OCI-LY7 (cell line): ENCODE results near the gene MT1A. TPM values are rescaled to one million over a fixed set of nuclear protein-coding genes. Genes with fewer than 3 reads are reported as not detected.
"Not testable (repeated sequence)": the region's sequence is repeated elsewhere in the genome, so short reads cannot be mapped to it uniquely, and the experiment has no call there.

Experiments used
- BruUV-seq: library from RNA; stranded (reverse); fragments of 400-500 nt; replicated peaks from 2 replicates; lab custom pipeline; 2021; lab: Mats Ljungman, UMichigan
- CTCF ChIA-PET: fragments of 300-600 bp; sonication (Branson Sonifier 250); formaldehyde crosslinking; loops from one replicate; lab custom pipeline; 2022; ENCODE audit warnings: antibody characterized with exemption; ENCODE audit not compliant: unreplicated experiment; lab: Charles Lee
- POLR2A ChIA-PET: fragments of 300-600 bp; sonication (Branson Sonifier 250); formaldehyde crosslinking; loops from one replicate; lab custom pipeline; 2022; ENCODE audit warnings: antibody characterized with exemption; lab: Charles Lee
- DNase-seq: peaks from one replicate; pipeline ENCODE4 v3.0.0-alpha.2; 2015; ENCODE audit warnings: low spot score
- H2AFZ ChIP-seq: fragments of 200-600 bp; sonication (generic), shearing (Covaris generic); 2 replicates; pipeline ENCODE4 v1.6.1; 2014; ENCODE audit warnings: mild to moderate bottlenecking, antibody characterized with exemption, low read length, moderate library complexity
- H3K27ac ChIP-seq: fragments of 200-600 bp; sonication (generic); 2 replicates; pipeline ENCODE4 v1.5.1; 2014; ENCODE audit warnings: mixed run types, low read depth, mild to moderate bottlenecking, moderate library complexity, low read length, inconsistent platforms; ENCODE audit not compliant: poor library complexity, severe bottlenecking
- H3K36me3 ChIP-seq: fragments of 200-600 bp; sonication (generic); 2 replicates; pipeline ENCODE4 v1.6.1; 2014; ENCODE audit warnings: mild to moderate bottlenecking, antibody characterized with exemption, low read length, moderate library complexity, mixed read lengths; ENCODE audit not compliant: insufficient read depth
- H3K4me1 ChIP-seq: fragments of 200-600 bp; sonication (generic); 2 replicates; pipeline ENCODE4 v1.5.1; 2014; ENCODE audit warnings: mild to moderate bottlenecking, low read length; ENCODE audit not compliant: insufficient read depth, poor library complexity, severe bottlenecking
- H3K4me2 ChIP-seq: fragments of 200-600 bp; sonication (generic); 2 replicates; pipeline ENCODE4 v1.6.1; 2014; ENCODE audit warnings: mild to moderate bottlenecking, low read length
- H3K4me3 ChIP-seq: fragments of 200-600 bp; sonication (generic); 2 replicates; pipeline ENCODE4 v1.5.1; 2014; ENCODE audit warnings: mild to moderate bottlenecking, low read depth, low read length; ENCODE audit not compliant: poor library complexity, severe bottlenecking
- H3K79me2 ChIP-seq: fragments of 200-600 bp; sonication (generic); 2 replicates; pipeline ENCODE4 v1.6.1; 2016; ENCODE audit warnings: low read depth, mild to moderate bottlenecking, low read length, moderate library complexity, mixed read lengths; ENCODE audit not compliant: insufficient read depth
- H3K9me2 ChIP-seq: fragments of 200-600 bp; sonication (generic); 2 replicates; pipeline ENCODE4 v1.6.1; 2016; ENCODE audit warnings: mild to moderate bottlenecking, low read length, mixed read lengths; ENCODE audit not compliant: insufficient read depth
- H3K9me3 ChIP-seq: fragments of 200-600 bp; sonication (generic); 2 replicates; pipeline ENCODE4 v1.6.1; 2014; ENCODE audit warnings: mild to moderate bottlenecking, mixed run types, low read length, mixed read lengths
- H4K20me1 ChIP-seq: fragments of 200-600 bp; sonication (generic); 2 replicates; pipeline ENCODE4 v1.6.1; 2014; ENCODE audit warnings: mild to moderate bottlenecking, antibody characterized with exemption, low read length, moderate library complexity, mixed read lengths; ENCODE audit not compliant: insufficient read depth
- EZH2phosphoT487 ChIP-seq: fragments of 200-600 bp; sonication (generic); IDR thresholded peaks from 2 replicates; pipeline ENCODE4 v1.6.1; 2018; ENCODE audit warnings: low read depth, borderline replicate concordance, mild to moderate bottlenecking, mixed run types, antibody characterized with exemption, low read length, moderate library complexity, mixed read lengths
- intact Hi-C: fragments of 100-400 bp; cut with micrococcal nuclease; formaldehyde crosslinking; loops from one replicate; pipeline ENCODE4 v1.10.0; 2022; ENCODE audit not compliant: unreplicated experiment
- total RNA-seq, 2 experiments: library from RNA; depleted of rRNA in 1 of 2; stranded (reverse); fragments of >200 nt in 1 of 2; shearing (Covaris generic) in 1 of 2; gene quantifications; 2 replicates each; pipeline ENCODE4 v1.2.3, GENCODE V29; 2014 to 2022
- TF ChIP-seq, protein P1 (sequence below): fragments of 200-600 bp; sonication (generic); conservative IDR thresholded peaks from 2 replicates; pipeline ENCODE4 v1.5.1; 2014; ENCODE audit warnings: mild to moderate bottlenecking, antibody characterized with exemption, low read length, moderate library complexity, mixed read lengths

Gene MT1A
- total RNA-seq, 2 experiments from 2014 or later, result not detected

DNA sequence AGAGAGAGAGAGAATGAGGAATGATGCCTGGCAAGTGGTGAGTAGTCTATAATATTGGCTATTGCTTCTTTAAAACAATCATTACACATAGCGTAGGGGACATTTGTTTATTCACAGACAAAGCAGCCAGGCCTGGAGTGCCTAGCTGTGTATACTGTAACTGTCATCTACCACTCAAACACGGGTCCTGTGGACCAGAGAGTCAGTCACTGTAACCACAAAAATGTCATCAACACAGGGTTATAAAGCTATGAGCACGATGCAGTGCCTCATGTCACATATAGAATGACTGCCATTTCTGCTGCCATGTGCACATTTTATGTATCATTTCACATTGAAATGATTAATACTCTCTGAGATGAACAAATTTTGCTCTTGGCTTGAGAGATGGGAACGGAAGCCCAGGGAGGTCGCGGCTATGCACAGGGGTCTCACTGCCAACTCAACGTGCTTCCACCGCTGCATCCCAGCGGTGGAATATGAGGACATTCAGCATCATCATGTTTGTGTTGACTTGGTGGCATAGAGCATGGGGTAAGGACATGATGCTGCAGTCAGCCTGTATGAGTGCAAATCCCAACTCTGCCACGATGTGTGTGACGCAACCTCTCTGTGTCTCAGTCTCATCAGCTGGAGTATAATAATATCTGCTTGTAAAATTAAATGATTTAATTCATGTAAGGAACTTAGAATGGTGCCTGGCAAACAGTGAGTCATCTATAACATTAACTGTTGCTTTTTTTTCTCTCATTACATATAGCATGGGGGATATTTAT is 34.5 kb downstream of the MT1A start:
- no TSS peak for BruUV-seq
- no peaks in the 10 kb centered on the region for H3K36me3 ChIP-seq
- DNase-seq, result no peak
- no peaks in the 10 kb centered on the region for H3K9me3 ChIP-seq
- H3K79me2 ChIP-seq, result no peaks in the 10 kb centered on the region
- H3K4me2 ChIP-seq, result no peak overlapping the region
- no peaks in the 10 kb centered on the region for H4K20me1 ChIP-seq
- no peaks in the 10 kb centered on the region for H3K9me2 ChIP-seq
- TF ChIP-seq EZH2phosphoT487, result no peak
- TF ChIP-seq, protein P1, sequence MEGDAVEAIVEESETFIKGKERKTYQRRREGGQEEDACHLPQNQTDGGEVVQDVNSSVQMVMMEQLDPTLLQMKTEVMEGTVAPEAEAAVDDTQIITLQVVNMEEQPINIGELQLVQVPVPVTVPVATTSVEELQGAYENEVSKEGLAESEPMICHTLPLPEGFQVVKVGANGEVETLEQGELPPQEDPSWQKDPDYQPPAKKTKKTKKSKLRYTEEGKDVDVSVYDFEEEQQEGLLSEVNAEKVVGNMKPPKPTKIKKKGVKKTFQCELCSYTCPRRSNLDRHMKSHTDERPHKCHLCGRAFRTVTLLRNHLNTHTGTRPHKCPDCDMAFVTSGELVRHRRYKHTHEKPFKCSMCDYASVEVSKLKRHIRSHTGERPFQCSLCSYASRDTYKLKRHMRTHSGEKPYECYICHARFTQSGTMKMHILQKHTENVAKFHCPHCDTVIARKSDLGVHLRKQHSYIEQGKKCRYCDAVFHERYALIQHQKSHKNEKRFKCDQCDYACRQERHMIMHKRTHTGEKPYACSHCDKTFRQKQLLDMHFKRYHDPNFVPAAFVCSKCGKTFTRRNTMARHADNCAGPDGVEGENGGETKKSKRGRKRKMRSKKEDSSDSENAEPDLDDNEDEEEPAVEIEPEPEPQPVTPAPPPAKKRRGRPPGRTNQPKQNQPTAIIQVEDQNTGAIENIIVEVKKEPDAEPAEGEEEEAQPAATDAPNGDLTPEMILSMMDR, result no peak
- intact Hi-C loops, result no loop called here
- H2AFZ ChIP-seq, result no peak overlapping the region
- CTCF ChIA-PET, result no interaction called here
- no peak overlapping the region for H3K4me3 ChIP-seq
- no peaks in the 10 kb centered on the region for H3K4me1 ChIP-seq
- POLR2A ChIA-PET, result interaction anchor here (0.7 kb wide), 1 partner anchor 27 kb away, joined by 4 read pairs; no protein-coding TSS in a partner anchor
- H3K27ac ChIP-seq, result no peak overlapping the region

DNA sequence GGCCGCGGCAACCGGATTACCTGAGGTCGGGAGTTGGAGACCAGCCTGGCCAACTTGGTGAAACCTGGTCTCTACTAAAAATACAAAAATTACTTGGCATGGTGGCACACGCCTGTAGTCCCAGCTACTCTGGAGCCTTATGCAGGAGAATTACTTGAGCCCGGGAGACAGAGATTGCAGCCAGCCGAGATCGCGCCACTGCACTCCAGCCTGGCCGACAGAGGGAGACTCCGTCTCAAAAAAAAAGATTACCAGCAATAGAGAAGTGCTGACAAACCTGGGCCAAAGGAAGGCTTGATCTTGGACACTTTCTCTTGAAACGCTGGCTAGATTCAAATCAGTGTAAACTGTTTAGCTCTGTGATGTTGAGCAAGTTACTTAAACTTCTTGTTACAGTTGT is 35.5 kb downstream of the MT1A start:
- no peaks in the 10 kb centered on the region for H3K79me2 ChIP-seq
- no peak overlapping the region for H3K4me3 ChIP-seq
- no peak overlapping the region for H2AFZ ChIP-seq
- H3K36me3 ChIP-seq, result no peaks in the 10 kb centered on the region
- H3K4me2 ChIP-seq, result no peak overlapping the region
- no peak overlapping the region for H3K27ac ChIP-seq
- ChIA-PET CTCF (no interaction called here), POLR2A (no interaction called here)
- H3K9me3 ChIP-seq, result no peaks in the 10 kb centered on the region
- DNase-seq, result peak; percentile 19
- H4K20me1 ChIP-seq, result no peaks in the 10 kb centered on the region
- H3K9me2 ChIP-seq, result no peaks in the 10 kb centered on the region
- intact Hi-C loops, result loop anchor here (1.0 kb wide), 1 partner anchor 28 kb away; no protein-coding TSS in a partner anchor
- H3K4me1 ChIP-seq, result no peaks in the 10 kb centered on the region
- no TSS peak for BruUV-seq
- TF ChIP-seq, protein P1, result peak; percentile 52; the same call in 1 of the 2 replicates
- no peak for TF ChIP-seq EZH2phosphoT487

DNA sequence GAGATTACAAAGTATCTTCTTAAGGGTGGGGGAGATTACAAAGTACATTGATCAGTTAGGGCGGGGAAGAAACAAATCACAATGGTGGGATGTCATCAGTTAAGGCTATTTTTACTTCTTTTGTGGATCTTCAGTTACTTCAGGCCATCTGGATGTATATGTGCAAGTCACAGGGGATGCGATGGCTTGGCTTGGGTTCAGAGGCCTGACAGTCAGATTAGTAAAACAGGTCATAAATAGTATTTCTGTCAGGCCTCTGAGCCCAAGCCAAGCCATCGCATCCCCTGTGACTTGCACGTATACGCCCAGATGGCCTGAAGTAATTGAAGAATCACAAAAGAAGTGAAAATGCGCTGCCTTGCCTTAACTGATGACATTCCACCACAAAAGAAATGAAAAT is 36.1 kb downstream of the MT1A start:
- CTCF ChIA-PET, result not testable (repeated sequence)

More for the DNA sequence above, 36.1 kb downstream of the MT1A start:
- H3K9me2 ChIP-seq, H2AFZ ChIP-seq, H3K79me2 ChIP-seq, H4K20me1 ChIP-seq, BruUV-seq, H3K9me3 ChIP-seq, H3K36me3 ChIP-seq, POLR2A ChIA-PET, H3K4me2 ChIP-seq, DNase-seq, H3K4me1 ChIP-seq, H3K27ac ChIP-seq, H3K4me3 ChIP-seq: not testable (repeated sequence)
- intact Hi-C loops, result loop anchor here (1.0 kb wide), 1 partner anchor 28 kb away; no protein-coding TSS in a partner anchor
